22Rv1 (cell line): ENCODE measurements around the gene RAVER1.

ENCODE experiments used
- H3K27ac ChIP-seq: fragments of 450-650 bp; 2 replicates; pipeline ENCODE4 v1.5.1; 2017
- CTCF ChIP-seq: fragments of 450-650 bp; IDR thresholded peaks from 2 replicates; pipeline ENCODE4 v1.5.1; 2017; ENCODE audit warnings: mild to moderate bottlenecking
- ZFX ChIP-seq: fragments of 450-650 bp; IDR thresholded peaks from 2 replicates; pipeline ENCODE4 v1.6.1; 2017; ENCODE audit warnings: antibody characterized with exemption, borderline replicate concordance

The RAVER1 gene

GRCh38 chr19:10320602-10321416 is 12.5 kb downstream of the RAVER1 start:
- TF ChIP-seq ZFX (no peak), CTCF (no peak)
- H3K27ac ChIP-seq, result no peak overlapping the region

- no peak for TF ChIP-seq ZFX
- no peak for TF ChIP-seq CTCF
- H3K27ac ChIP-seq, result no peak overlapping the region
These were observed 14.3 kb downstream of the RAVER1 start for GRCh38 chr19:10318807-10319682.

- H3K27ac ChIP-seq, result no peak overlapping the region
- TF ChIP-seq CTCF (no peak), ZFX (no peak)
These were observed 15.4 kb downstream of the RAVER1 start for GRCh38 chr19:10317857-10318462.

- TF ChIP-seq CTCF, result no peak
- TF ChIP-seq ZFX, result no peak
- H3K27ac ChIP-seq, result peak overlapping the region; percentile 80
These were observed 16.1 kb downstream of the RAVER1 start for GRCh38 chr19:10317045-10317856.

GRCh38 chr19:10316229-10317044 is 16.9 kb downstream of the RAVER1 start:
- peak overlapping the region; percentile 80 for H3K27ac ChIP-seq
- no peak for TF ChIP-seq ZFX

- no peak for TF ChIP-seq CTCF
- no peak for TF ChIP-seq ZFX
- peak within 1 kb of the TSS; percentile 80 for H3K27ac ChIP-seq
These were observed 17.8 kb downstream of the RAVER1 start, which contains the start of gene FDX2 for GRCh38 chr19:10315335-10316214. TSS of gene FDX2 (minus strand) at chr19:10316015. CDS start at chr19:10315996, 19 bp downstream.
